BE2C (cell line): ENCODE data around the gene MRPS30. TPM values are rescaled to one million over a fixed set of nuclear protein-coding genes. Genes with fewer than 3 reads are reported as not detected.
"Not testable (repeated sequence)": the region's sequence is repeated elsewhere in the genome, so short reads cannot be mapped to it uniquely, and the experiment has no call there.

Experiments
- DNase-seq: peaks from one replicate; pipeline ENCODE4 v3.0.0-alpha.2; 2020
- H3K27me3 ChIP-seq: fragments of 250-450 bp; sonication (Bioruptor Pico); 2 replicates; pipeline ENCODE4 v1.5.1; 2020; ENCODE audit warnings: mild to moderate bottlenecking
- H3K36me3 ChIP-seq: fragments of 250-450 bp; sonication (Bioruptor Pico); 2 replicates; pipeline ENCODE4 v1.5.1; 2020; ENCODE audit warnings: mild to moderate bottlenecking
- H3K4me1 ChIP-seq: fragments of 250-450 bp; sonication (Bioruptor Pico); 2 replicates; pipeline ENCODE4 v1.5.1; 2020
- H3K4me3 ChIP-seq: 2 replicates; pipeline ENCODE4 v1.5.1; 2011; ENCODE audit warnings: low read depth, low read length
- H3K9me3 ChIP-seq: fragments of 250-450 bp; sonication (Bioruptor Pico); 2 replicates; pipeline ENCODE4 v1.5.1; 2020
- CTCF ChIP-seq: IDR thresholded peaks from 2 replicates; pipeline ENCODE4 v1.5.1; 2012; ENCODE audit warnings: mild to moderate bottlenecking, low read depth, low read length
- polyA plus RNA-seq: library from polyadenylated mRNA; unstranded; fragments of >200 nt; gene quantifications from one replicate; pipeline ENCODE4 v1.2.1, GENCODE V29; 2012; ENCODE audit warnings: low read depth, missing spikeins; ENCODE audit not compliant: insufficient read length, insufficient read depth

Gene MRPS30
- polyA plus RNA-seq = 51.7 TPM

DNA sequence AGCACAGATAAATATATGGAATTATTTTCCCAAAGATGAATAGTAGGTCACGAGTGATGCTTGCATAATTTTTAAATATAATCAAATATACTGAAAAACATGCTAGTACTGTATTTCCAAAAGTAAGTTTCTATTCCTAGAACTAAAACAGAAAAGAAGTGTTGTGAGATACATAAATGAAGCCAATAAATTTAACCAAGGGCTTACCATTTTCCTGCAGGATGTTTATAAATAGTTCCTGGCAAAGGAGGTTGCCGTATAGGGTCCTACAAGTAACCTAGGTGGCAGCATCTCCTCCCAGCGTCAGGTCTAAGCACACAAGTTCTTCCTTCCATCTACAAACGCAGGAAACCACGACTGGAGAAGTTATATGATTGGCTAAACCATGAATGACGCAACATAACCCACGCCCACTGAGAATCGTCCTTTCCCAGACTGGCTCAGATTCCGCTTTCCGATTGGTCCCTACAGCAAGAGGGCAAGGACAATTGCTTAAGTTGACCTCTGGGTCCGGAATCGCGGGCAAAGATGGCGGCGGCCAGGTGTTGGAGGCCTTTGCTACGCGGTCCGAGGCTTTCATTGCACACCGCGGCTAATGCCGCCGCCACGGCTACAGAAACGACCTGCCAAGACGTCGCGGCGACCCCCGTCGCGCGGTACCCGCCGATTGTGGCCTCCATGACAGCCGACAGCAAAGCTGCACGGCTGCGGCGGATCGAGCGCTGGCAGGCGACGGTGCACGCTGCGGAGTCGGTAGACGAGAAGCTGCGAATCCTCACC is at the start of gene MRPS30:
Gene MRPS30, plus strand, starts transcription at position 513 of the 780 bp plus-strand sequence. Its CDS starts 16 bp downstream, at position 529.
- H3K4me3 ChIP-seq = peak within 1 kb of the TSS; percentile 79
- peaks cover 26% of the 10 kb centered on the region for H3K36me3 ChIP-seq
- H3K27me3 ChIP-seq = no peaks in the 10 kb centered on the region
- H3K4me1 ChIP-seq = no peaks in the 10 kb centered on the region
- peak; percentile 73 for TF ChIP-seq CTCF
- H3K9me3 ChIP-seq = no peaks in the 10 kb centered on the region
- peak; percentile 93 for DNase-seq

DNA sequence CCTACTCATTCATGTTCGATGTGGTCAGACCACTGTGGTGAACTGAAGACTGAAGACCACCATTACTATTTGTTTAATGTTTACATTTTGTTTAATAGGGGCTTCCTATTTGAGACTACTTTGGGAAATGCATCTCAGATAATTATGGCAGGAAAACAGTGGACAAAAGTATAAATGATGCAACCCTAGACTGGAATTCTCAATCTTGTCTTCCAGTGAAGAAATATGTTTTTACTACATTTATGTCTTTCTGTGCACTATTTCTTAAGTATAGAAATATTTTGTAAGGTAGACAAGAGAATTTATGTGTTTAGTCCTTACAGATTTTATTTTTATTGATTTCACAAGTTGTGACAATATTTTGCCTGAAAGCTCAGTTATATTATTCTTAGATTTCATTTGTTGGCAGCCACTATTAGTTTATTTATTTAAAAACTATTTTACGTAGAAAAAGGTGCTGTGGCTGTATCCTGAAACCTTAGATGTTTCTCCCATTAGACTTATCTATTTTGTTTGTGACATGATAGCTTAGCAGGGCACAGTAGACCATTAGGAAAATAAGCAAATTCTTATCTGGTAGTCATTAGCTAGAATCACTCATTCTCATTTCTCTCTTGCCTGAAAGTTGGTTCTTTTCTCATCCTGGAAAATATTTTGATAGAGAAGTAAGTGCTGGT is 39.4 kb upstream of the MRPS30 start:
- DNase-seq = no peak
- Histone ChIP-seq H3K27me3 (peaks cover 3% of the 10 kb centered on the region; the same call in 1 of the 2 replicates), H3K36me3 (no peaks in the 10 kb centered on the region), H3K9me3 (no peaks in the 10 kb centered on the region), H3K4me3 (no peak overlapping the region), H3K4me1 (peaks cover 14% of the 10 kb centered on the region; the same call in 1 of the 2 replicates)
- no peak for TF ChIP-seq CTCF

GRCh38 chr5:44769877-44770209 is 38.9 kb upstream of the MRPS30 start:
- H3K4me1 ChIP-seq = peaks cover 14% of the 10 kb centered on the region; the same call in 1 of the 2 replicates
- DNase-seq = no peak
- H3K36me3 ChIP-seq = no peaks in the 10 kb centered on the region
- no peak for TF ChIP-seq CTCF
- H3K4me3 ChIP-seq = no peak overlapping the region
- H3K27me3 ChIP-seq = peaks cover 3% of the 10 kb centered on the region; the same call in 1 of the 2 replicates
- no peaks in the 10 kb centered on the region for H3K9me3 ChIP-seq

- peaks cover 3% of the 10 kb centered on the region; the same call in 1 of the 2 replicates for H3K27me3 ChIP-seq
- no peaks in the 10 kb centered on the region for H3K36me3 ChIP-seq
- H3K4me3 ChIP-seq = no peak overlapping the region
- no peak for DNase-seq
- no peak for TF ChIP-seq CTCF
- peaks cover 14% of the 10 kb centered on the region; the same call in 1 of the 2 replicates for H3K4me1 ChIP-seq
- no peaks in the 10 kb centered on the region for H3K9me3 ChIP-seq
Measured at GRCh38 chr5:44770780-44771717, 37.7 kb upstream of the MRPS30 start.

DNA sequence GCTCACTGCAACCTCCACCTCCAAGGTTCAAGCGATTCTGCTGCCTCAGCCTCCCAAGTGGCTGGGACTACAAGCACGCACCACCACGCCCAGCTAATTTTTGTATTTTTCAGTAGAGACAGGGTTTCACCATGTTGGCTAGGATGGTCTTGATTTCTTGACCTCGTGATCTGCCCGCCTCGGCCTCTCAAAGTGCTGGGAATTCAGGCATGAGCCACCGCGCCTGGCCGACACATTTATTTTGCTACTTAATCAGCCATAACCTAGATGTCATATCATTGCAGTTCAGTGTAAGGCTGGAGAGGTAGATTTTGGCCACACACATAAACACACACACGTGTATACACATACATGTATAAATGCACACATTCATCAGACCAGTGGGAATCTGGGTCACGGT is 36.4 kb upstream of the MRPS30 start:
- H3K4me1 ChIP-seq = peaks cover 14% of the 10 kb centered on the region; the same call in 1 of the 2 replicates
- not testable (repeated sequence) for DNase-seq, H3K9me3 ChIP-seq, H3K27me3 ChIP-seq, H3K4me3 ChIP-seq, H3K36me3 ChIP-seq

DNA sequence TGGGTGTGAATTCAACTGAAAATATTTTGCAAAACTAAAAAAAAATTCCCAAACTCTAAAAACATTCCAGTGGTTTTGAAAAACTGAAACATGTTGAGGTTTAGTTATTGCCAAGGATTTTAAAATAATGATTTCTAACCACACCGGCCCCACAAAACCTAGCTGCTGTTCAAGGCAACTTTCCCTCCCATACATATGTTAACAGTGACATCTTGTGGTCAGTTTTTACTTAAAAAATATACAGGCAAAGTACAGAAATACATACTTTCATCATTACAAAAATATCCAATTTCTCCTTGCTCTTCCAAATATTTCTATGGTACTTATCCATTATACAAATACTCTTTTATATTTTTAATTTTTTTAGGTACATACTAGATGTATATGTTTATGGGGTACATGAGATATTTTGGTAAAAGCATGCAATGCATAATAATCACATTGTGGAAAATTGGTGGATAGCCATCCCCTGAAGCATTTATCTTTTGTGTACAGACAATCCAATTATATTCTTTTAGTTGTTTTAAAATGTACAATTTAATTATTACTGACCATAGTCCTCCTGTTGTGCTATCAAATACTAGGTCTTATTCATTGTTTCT is 34.4 kb upstream of the MRPS30 start:
- Histone ChIP-seq H3K4me1 (peaks cover 14% of the 10 kb centered on the region; the same call in 1 of the 2 replicates), H3K27me3 (peaks cover 3% of the 10 kb centered on the region; the same call in 1 of the 2 replicates), H3K9me3 (no peaks in the 10 kb centered on the region), H3K4me3 (no peak overlapping the region), H3K36me3 (no peaks in the 10 kb centered on the region)
- no peak for DNase-seq
- peak; percentile 64 for TF ChIP-seq CTCF
